HepG2 (cell line): ENCODE results near the gene ZNF777. TPM values are rescaled to one million over a fixed set of nuclear protein-coding genes. Genes with fewer than 3 reads are reported as not detected.

ENCODE experiments used
- ATAC-seq: fragments of 200-7000 bp; cut with Tn5 transposase; 3 replicates; pipeline ENCODE4 v1.9.1; 2020; ENCODE audit warnings: mild to moderate bottlenecking, moderate library complexity
- BruUV-seq: library from RNA; stranded (reverse); fragments of 400-500 nt; replicated peaks from 2 replicates; lab custom pipeline; 2021; lab: Mats Ljungman, UMichigan
- CTCF ChIA-PET: fragments of 300-600 bp; formaldehyde crosslinking; extraction: SDS; loops from one replicate; lab custom pipeline; 2021; ENCODE audit warnings: low total read pairs, inconsistent platforms, low intra/inter-chr PET ratio; lab: Yijun Ruan, JAX
- POLR2A ChIA-PET: fragments of 350-600 bp; sonication (Branson Sonifier 250); formaldehyde crosslinking; loops from one replicate; lab custom pipeline; 2020; ENCODE audit warnings: antibody characterized with exemption, inconsistent platforms; lab: Yijun Ruan, JAX
- DNase-seq: peaks from one replicate; pipeline ENCODE4 v3.0.0-alpha.2; 2015; ENCODE audit warnings: low spot score
- FAIRE-seq: peaks from 3 replicates; lab custom pipeline; 2011; peaks lifted over from hg19 to GRCh38; lab: Jason Lieb, UNC
- H2AFZ ChIP-seq: one replicate; pipeline ENCODE4 v1.6.1; 2011; ENCODE audit warnings: low read length, inconsistent platforms
- H3K27ac ChIP-seq: fragments of 300-600 bp; 3 replicates; pipeline ENCODE4 v1.8.0; 2011; ENCODE audit warnings: mixed run types, mild to moderate bottlenecking, mixed read lengths, low read length, inconsistent platforms; ENCODE audit not compliant: insufficient read depth; ENCODE audit errors: extremely low read length
- H3K27me3 ChIP-seq, 2 experiments: fragments of 200-600 bp in 1 of 2; 2 replicates in 1 of 2; 3 replicates in 1 of 2; pipeline versions ENCODE4 v1.6.0 to v1.8.0; 2011; ENCODE audit warnings: low read length in 2 of 2, mild to moderate bottlenecking in 2 of 2, moderate library complexity in 2 of 2, inconsistent platforms in 1 of 2; ENCODE audit not compliant: insufficient read depth in 2 of 2, control insufficient read depth in 1 of 2
- H3K36me3 ChIP-seq, 2 experiments: fragments of 200-600 bp in 1 of 2; replicated peaks in 1 of 2; 2 replicates in 1 of 2; 3 replicates in 1 of 2; pipeline versions ENCODE4 v1.5.1 to v1.8.0; 2011; ENCODE audit warnings: low read length in 2 of 2, inconsistent platforms in 1 of 2; ENCODE audit not compliant: insufficient read depth in 2 of 2, control insufficient read depth in 1 of 2
- H3K4me1 ChIP-seq: 2 replicates; pipeline ENCODE4 v1.5.1; 2012; ENCODE audit warnings: low read length, inconsistent platforms; ENCODE audit not compliant: insufficient read depth
- H3K4me2 ChIP-seq: 2 replicates; pipeline ENCODE4 v1.6.0; 2011; ENCODE audit warnings: low read depth, low read length, inconsistent platforms
- H3K4me3 ChIP-seq, 3 experiments: fragments of 200-600 bp in 1 of 3; sonication (generic), shearing (Covaris generic) in 1 of 3; replicated peaks in 1 of 3; 2 replicates each; pipeline ENCODE4 v1.5.1; 2011 to 2016; ENCODE audit warnings: low read length in 3 of 3, inconsistent platforms in 2 of 3, low read depth in 2 of 3, mild to moderate bottlenecking in 2 of 3, control low read depth in 1 of 3, mixed read lengths in 1 of 3; ENCODE audit not compliant: insufficient read depth in 1 of 3
- H3K79me2 ChIP-seq: one replicate; pipeline ENCODE4 v1.6.1; 2011; ENCODE audit warnings: low read length, inconsistent platforms; ENCODE audit not compliant: insufficient read depth
- H3K9ac ChIP-seq: 2 replicates; pipeline ENCODE4 v1.6.0; 2011; ENCODE audit warnings: mild to moderate bottlenecking, low read depth, low read length, inconsistent platforms; ENCODE audit not compliant: insufficient read depth
- H3K9me3 ChIP-seq: 2 replicates; pipeline ENCODE4 v1.5.1; 2012; ENCODE audit warnings: mild to moderate bottlenecking, low read length
- H4K20me1 ChIP-seq: 2 replicates; pipeline ENCODE4 v1.6.0; 2011; ENCODE audit warnings: inconsistent platforms, mild to moderate bottlenecking, low read length, moderate library complexity; ENCODE audit not compliant: insufficient read depth
- CBX5 ChIP-seq: sonication (generic); formaldehyde crosslinking; IDR thresholded peaks from 2 replicates; pipeline ENCODE4 v1.4.0; 2020; ENCODE audit warnings: missing genetic modification reagents, borderline replicate concordance
- CEBPB ChIP-seq: IDR thresholded peaks from 2 replicates; pipeline ENCODE4 v1.6.1; 2011; ENCODE audit warnings: low read depth, low read length, improper control_type of control experiment, borderline replicate concordance
- LCORL ChIP-seq, 2 experiments: fragments of 450-650 bp in 1 of 2; sonication (generic) in 1 of 2; formaldehyde crosslinking in 1 of 2; IDR thresholded peaks; 2 replicates each; pipeline versions ENCODE4 v1.5.0 to v1.6.1; 2017 to 2020; ENCODE audit warnings: antibody characterized with exemption in 1 of 2, missing genetic modification reagents in 1 of 2
- RCOR2 ChIP-seq: IDR thresholded peaks from 2 replicates; pipeline ENCODE4 v1.6.1; 2016; ENCODE audit warnings: missing biosample characterization, missing genetic modification reagents
- RXRA ChIP-seq: sonication (generic); formaldehyde crosslinking; IDR thresholded peaks from 2 replicates; pipeline ENCODE4 v1.5.1; 2020; ENCODE audit warnings: missing genetic modification reagents
- ZNF18 ChIP-seq: sonication (generic); formaldehyde crosslinking; IDR thresholded peaks from 2 replicates; pipeline ENCODE4 v1.8.0; 2022; ENCODE audit warnings: mild to moderate bottlenecking, missing genetic modification reagents; ENCODE audit not compliant: insufficient replicate concordance
- ZNF660 ChIP-seq: sonication (generic); formaldehyde crosslinking; IDR thresholded peaks from 2 replicates; pipeline ENCODE4 v1.5.1; 2020; ENCODE audit warnings: mild to moderate bottlenecking, low read depth, missing genetic modification reagents, borderline replicate concordance
- WGBS: methylation state at CpG from one replicate; pipeline ENCODE4 v1.1.6; 2017; ENCODE audit warnings: low lambda C conversion rate; 5-methylcytosine and 5-hydroxymethylcytosine counted together
- in situ Hi-C: cut with HindIII; loops from 2 replicates; pipeline ENCODE4 v1.10.0; 2017; ENCODE audit warnings: low pct_unique_long_range_greater_than_20kb; ENCODE audit not compliant: extremely low pct_ligation_motif_present
- intact Hi-C: fragments of 100-400 bp; cut with micrococcal nuclease; formaldehyde crosslinking; loops from one replicate; pipeline ENCODE4 v1.10.0; 2022; ENCODE audit not compliant: unreplicated experiment
- polyA plus RNA-seq, 8 experiments: library from polyadenylated mRNA; depleted of rRNA in 3 of 8; stranded (reverse) in 7 of 8; unstranded in 1 of 8; fragments of >200 nt; fragmentation: Illumina TruSeq in 4 of 8; extraction: Trizol in 4 of 8; gene quantifications; 2 replicates each; pipeline versions ENCODE4 v1.2.1 to v1.2.3, GENCODE V29; 2011 to 2016; ENCODE audit warnings: low read depth in 4 of 8, missing spikeins in 1 of 8, mixed read lengths in 1 of 8; ENCODE audit not compliant: insufficient read depth in 1 of 8
- total RNA-seq, 5 experiments: library from RNA; depleted of rRNA; stranded (reverse); fragments of >200 nt; fragmentation: Illumina TruSeq; extraction: Trizol; gene quantifications; 2 replicates each; pipeline ENCODE4 v1.2.3, GENCODE V29; 2016; ENCODE audit warnings: low read depth in 1 of 5
- TF ChIP-seq, protein P1 (sequence below): sonication (generic); formaldehyde crosslinking; IDR thresholded peaks from 2 replicates; pipeline ENCODE4 v1.4.0; 2020; ENCODE audit warnings: mild to moderate bottlenecking, missing genetic modification reagents

ZNF777 gene
- total and polyA plus RNA-seq, 2 of the 13 experiments (the other 11 are each of a cell fraction or from before 2014, with no cell fraction given) = 3.8 to 6.0 TPM

GRCh38 chr7:149466364-149466763 lies 5.5 kb upstream of the ZNF777 start (continued):
- TF ChIP-seq LCORL (IDR thresholded peaks at IDR 0.05) = no peak
- TF ChIP-seq LCORL (CRISPR knock-in tag; IDR thresholded peaks at IDR 0.05) = no peak
- no peak for TF ChIP-seq RXRA (CRISPR knock-in tag)
- no peak for TF ChIP-seq RCOR2 (CRISPR knock-in tag)
- no peak for TF ChIP-seq ZNF660 (CRISPR knock-in tag)
- TF ChIP-seq ZNF18 (CRISPR knock-in tag) = no peak
- TF ChIP-seq CBX5 (CRISPR knock-in tag) = no peak

DNA sequence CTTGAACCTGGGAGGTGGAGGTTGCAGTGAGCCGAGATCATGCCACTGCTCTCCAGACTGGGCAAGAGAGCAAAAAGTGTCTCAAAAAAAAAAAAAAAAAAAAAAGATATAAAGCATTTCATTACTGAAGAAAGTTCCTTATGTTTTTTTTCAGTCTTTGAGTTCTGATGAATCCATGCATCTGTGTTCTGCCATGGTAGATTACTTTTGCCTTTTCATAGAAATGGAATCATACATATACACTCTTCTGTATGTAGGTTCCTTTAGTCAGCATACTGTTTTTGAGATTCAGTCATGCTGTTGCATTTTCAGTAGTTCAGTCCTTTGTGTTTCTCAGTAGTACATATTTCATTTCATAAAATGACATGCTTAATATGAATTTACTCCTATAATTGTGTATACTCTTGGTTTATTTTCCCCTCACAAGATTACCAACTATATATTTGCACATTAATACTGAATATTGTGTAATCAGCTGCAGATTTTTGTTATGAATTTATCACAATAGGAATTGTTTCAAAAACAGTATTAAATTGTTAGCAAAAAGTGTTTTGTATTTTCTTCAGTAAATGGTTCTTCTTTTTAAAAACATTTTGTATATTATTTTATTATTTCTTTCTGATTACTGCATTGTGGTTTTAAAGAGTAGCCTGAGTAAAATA lies 2.8 kb upstream of the ZNF777 start:
- no peak for ATAC-seq
- no peaks in the 10 kb centered on the region for H3K27me3 ChIP-seq
- CTCF ChIA-PET = no interaction called here

More for the DNA sequence above, 2.8 kb upstream of the ZNF777 start:
- no peak overlapping the region for H3K4me3 ChIP-seq
- peaks cover 10% of the 10 kb centered on the region for H3K79me2 ChIP-seq
- no peak overlapping the region for H3K9ac ChIP-seq
- intact Hi-C loops (no loop called here), in situ Hi-C loops (no loop called here)
- no peaks in the 10 kb centered on the region; the same call in 1 of the 2 replicates for H4K20me1 ChIP-seq
- POLR2A ChIA-PET = no interaction called here
- no peaks in the 10 kb centered on the region for H3K36me3 ChIP-seq
- H3K4me2 ChIP-seq = no peak overlapping the region
- DNase-seq (no peak), FAIRE-seq (no peak)
- 68% methylated on average over 1 of the region's 1 CpG for WGBS
- TF ChIP-seq, protein P1, sequence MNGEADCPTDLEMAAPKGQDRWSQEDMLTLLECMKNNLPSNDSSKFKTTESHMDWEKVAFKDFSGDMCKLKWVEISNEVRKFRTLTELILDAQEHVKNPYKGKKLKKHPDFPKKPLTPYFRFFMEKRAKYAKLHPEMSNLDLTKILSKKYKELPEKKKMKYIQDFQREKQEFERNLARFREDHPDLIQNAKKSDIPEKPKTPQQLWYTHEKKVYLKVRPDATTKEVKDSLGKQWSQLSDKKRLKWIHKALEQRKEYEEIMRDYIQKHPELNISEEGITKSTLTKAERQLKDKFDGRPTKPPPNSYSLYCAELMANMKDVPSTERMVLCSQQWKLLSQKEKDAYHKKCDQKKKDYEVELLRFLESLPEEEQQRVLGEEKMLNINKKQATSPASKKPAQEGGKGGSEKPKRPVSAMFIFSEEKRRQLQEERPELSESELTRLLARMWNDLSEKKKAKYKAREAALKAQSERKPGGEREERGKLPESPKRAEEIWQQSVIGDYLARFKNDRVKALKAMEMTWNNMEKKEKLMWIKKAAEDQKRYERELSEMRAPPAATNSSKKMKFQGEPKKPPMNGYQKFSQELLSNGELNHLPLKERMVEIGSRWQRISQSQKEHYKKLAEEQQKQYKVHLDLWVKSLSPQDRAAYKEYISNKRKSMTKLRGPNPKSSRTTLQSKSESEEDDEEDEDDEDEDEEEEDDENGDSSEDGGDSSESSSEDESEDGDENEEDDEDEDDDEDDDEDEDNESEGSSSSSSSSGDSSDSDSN (CRISPR knock-in tag) = no peak
- TF ChIP-seq CEBPB = peak; percentile 14; the same call in 1 of the 2 replicates
- H3K9me3 ChIP-seq = no peaks in the 10 kb centered on the region
- no peak overlapping the region for H3K27ac ChIP-seq
- no peak overlapping the region for H2AFZ ChIP-seq
- no TSS peak for BruUV-seq
- H3K4me1 ChIP-seq = peaks cover 7% of the 10 kb centered on the region
